GM12872 (cell line): ENCODE measurements around the gene RAI1.

Experiments
- CTCF ChIP-seq: IDR thresholded peaks from 3 replicates; pipeline ENCODE4 v1.5.1; 2011; ENCODE audit warnings: low read depth, mild to moderate bottlenecking, low read length, moderate library complexity; ENCODE audit not compliant: insufficient read depth

Gene RAI1

DNA sequence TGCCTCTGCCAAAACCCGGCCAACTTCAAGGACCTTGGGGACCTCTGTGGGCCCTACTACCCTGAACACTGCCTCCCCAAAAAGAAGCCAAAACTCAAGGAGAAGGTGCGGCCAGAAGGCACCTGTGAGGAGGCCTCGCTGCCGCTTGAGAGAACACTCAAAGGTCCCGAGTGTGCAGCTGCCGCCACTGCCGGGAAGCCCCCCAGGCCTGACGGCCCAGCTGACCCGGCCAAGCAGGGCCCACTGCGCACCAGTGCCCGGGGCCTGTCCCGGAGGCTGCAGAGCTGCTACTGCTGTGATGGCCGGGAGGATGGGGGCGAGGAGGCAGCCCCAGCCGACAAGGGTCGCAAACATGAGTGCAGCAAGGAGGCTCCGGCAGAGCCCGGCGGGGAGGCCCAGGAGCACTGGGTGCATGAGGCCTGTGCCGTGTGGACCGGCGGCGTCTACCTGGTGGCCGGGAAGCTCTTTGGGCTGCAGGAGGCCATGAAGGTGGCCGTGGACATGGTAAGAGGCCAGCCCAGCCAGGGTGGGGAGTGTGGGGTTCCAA lies 116.8 kb downstream of the RAI1 start:
- TF ChIP-seq CTCF: no peak

DNA sequence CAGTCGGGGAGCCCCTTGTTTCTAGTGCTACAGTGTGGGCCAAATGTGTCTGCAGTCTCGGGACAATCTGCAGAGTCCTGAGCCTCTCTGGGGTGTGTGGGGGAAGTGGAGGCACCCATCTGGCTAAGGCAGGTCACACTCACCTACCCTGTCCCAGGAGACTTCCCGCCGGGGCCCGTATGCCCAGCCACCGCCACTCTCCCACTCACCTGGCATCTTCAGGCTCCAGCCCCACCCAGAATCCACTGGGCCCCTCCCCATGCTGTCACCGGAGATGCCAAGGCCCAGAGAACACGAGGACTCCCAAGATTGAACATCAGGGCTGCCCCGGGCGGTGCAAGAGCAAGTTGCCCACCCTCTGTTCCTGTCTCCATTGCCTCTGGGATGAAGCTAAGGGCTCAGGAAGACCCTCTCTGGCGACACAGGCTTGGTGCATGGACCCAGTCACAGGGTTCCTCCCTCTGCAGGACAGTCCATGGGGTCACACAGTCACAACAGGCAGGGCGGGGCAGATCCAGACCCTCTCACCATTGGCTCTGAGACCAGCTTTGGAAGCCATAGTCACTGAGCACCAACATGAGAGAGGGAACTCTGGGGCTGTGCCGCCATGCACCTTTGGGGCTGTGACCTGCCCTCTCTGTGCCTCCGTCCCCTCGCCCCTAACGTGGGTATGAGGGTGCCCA lies 117.5 kb downstream of the RAI1 start:
- TF ChIP-seq CTCF: no peak

DNA sequence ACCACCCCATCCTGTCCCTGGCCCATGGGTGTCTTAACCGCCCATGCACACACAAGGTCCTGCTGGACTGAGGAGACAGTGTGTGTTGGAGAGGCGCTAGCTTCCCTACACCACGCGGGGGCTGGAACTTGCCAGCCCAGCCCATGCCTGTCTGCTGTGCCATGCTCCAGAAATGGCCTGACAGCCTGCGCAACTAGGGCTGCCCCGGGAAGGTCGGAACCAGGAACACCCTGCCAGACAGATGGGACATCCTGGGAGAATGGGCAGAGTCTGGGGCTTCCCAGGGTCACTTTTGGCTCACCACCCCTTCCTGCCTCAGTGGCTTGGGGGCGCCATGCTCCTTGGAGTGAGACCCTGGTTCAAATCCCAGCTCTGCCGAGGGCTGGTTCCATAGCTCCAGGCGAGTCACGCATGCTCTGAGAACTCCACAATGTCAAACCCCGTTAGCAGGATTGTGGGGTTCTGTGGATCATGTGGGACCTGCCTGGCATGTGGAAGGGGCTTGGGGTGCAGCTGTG lies 119.3 kb downstream of the RAI1 start:
- no peak for TF ChIP-seq CTCF

DNA sequence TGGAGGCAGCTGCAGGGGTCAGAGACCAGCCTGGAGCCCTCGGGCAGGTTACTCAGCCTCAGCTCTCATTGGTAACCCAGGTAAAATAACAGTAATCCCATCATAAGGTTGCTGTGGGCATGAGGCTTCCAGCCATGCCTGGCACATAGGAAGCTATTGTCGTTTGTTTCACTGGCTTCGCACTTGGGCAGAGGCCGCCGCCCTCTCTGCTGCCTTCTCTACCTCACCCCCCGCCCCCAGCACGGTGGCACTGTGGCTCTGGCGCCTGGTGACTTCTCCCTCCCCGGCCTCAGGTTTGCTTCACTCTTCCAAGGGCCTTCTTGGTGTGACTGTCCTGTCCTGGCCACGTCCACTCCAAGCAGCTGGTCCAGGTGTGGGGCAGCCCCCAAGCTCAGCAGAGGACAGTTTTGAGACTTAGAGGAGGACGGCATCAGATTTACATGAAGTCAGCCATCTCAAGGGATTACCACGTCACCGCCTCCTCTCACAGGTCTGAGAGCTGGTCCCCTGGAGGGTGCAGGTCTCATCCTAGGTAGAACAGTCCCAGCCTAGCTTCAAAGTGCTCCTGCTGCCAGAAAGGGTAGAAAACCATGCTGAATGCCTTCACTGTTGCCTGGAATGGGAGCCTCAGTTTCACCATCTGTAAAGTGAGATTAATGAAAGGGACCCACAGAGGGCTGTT lies 120.7 kb downstream of the RAI1 start:
- TF ChIP-seq CTCF: no peak

DNA sequence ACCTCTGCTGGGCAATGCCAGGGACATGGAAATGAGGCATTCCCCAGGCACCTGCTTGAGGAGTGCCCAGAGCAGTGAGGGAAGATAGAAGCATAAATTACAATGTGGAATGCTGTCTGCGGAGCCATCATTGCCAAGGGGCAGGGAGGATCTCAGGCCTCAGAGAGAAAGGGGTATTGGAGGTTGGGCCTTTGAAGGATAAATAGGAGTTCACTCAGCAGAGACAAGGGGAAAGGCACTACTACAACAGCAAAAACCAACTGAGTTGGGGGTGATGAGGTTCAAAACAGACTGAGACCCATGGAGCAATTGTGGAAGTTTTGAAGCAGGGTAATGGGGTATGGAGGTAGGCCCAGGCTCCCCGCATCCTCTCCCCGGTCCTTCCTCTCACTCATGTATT lies 122.7 kb downstream of the RAI1 start:
- no peak for TF ChIP-seq CTCF

- no peak for TF ChIP-seq CTCF
Measured at GRCh38 chr17:17805575-17805974, 124.3 kb downstream of the RAI1 start.

DNA sequence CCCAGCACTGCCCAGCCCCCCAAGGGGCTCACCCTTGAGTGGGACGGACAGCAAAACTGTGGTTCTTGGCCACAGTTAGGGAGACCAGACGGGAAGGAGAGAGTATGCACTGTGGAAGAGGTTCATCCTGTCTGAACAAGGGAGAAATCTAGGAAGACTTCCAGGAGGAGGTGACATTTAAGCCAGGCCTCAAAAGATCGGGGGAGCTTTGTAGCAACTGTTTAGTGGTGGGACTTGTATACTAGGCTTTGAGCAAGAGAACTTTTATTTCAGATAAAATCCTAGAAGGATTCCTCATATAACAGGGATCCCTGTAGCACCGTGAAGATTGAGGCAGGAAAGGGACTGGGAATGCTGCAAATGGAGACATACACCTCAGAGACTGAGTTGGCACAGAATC lies 124.8 kb downstream of the RAI1 start:
- no peak for TF ChIP-seq CTCF
